ENCODE results near the gene MYEOV.

Gene MYEOV

DNA sequence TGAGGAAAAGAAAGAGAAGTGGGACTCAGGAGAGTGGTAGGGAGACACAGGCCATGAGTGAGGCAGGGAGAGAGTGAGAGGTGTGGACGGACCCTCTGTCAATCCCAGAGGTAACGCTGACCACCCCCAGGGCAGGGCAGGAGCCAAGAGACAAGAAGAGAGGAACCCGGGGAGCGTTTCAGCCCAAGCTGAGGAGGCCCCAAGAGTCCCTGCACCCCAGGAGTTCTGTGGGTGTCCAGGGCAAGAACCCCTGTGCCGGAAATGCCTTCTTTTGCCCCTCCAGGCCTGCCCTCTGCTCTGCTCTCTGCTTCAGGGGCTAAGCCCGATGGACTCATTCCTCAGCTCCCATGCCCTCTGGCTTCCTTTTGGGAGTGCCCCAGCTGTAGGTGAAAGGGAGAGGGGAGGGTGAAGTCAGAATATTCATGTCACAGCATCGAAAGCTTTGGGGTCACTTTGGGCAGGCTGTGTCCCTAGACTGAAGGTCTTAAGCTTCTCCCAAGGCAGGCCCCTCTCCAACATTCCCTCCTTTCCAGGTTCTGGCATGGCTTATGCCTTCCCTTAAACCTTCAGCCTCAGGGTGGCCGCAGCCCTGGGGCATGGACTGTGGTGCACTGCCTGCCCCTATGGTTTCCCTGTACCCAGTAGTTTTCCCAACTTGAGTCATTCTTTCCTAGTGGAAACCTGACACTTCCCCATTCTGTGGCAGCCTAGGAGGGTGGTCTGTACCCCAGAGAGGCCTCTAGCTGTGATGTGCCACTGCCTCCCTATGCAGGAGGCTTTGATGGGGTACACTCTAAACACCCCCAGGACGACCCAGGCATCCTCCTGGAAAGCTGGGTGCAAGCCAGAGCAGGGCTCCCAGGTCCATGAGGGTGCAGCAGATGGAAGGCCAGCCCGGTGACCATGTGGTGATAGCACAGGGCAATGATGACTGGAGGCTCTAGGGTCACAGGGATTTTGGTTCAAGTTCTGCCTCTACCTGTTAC, 27.1 kb downstream of the MYEOV start:
- H3K4me3 ChIP-seq (ENCODE audit: low read length), result no peak overlapping the region
- DNase-seq (ENCODE audit: low read depth), result no peak
- TF ChIP-seq, protein P1, sequence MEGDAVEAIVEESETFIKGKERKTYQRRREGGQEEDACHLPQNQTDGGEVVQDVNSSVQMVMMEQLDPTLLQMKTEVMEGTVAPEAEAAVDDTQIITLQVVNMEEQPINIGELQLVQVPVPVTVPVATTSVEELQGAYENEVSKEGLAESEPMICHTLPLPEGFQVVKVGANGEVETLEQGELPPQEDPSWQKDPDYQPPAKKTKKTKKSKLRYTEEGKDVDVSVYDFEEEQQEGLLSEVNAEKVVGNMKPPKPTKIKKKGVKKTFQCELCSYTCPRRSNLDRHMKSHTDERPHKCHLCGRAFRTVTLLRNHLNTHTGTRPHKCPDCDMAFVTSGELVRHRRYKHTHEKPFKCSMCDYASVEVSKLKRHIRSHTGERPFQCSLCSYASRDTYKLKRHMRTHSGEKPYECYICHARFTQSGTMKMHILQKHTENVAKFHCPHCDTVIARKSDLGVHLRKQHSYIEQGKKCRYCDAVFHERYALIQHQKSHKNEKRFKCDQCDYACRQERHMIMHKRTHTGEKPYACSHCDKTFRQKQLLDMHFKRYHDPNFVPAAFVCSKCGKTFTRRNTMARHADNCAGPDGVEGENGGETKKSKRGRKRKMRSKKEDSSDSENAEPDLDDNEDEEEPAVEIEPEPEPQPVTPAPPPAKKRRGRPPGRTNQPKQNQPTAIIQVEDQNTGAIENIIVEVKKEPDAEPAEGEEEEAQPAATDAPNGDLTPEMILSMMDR (IDR thresholded peaks at IDR 0.05; ENCODE audit: insufficient read depth, low read depth, low read length, missing control alignments), result no peak

DNA sequence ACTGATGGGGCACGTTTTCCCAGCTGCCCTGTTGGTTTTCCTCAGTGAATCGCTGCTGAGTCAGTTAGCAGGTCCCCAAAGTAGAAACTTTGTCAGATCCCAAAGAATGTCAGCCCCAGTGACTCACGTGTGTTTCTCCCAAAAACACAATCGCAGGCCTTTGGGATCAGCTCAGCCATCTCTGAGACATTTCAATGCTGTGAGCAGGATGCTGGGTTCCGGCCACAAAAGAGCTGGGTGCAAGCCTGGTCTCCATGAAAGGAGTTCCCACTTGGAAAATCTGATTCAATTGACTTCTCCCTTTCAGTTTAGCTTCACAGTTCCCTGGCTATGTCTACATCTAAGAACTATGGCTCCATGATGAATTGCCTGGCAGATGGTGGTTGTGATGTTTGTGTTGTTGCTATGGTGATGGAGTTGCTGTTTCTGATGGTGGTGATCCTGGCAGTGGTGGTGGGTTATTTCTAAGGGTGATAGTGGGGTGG, 28.0 kb downstream of the MYEOV start:
- H3K4me3 ChIP-seq (ENCODE audit: low read length), result no peak overlapping the region
- peak; percentile 61 for DNase-seq (ENCODE audit: low read depth)
- TF ChIP-seq, protein P1 (IDR thresholded peaks at IDR 0.05; ENCODE audit: insufficient read depth, low read depth, low read length, missing control alignments), result no peak

DNA sequence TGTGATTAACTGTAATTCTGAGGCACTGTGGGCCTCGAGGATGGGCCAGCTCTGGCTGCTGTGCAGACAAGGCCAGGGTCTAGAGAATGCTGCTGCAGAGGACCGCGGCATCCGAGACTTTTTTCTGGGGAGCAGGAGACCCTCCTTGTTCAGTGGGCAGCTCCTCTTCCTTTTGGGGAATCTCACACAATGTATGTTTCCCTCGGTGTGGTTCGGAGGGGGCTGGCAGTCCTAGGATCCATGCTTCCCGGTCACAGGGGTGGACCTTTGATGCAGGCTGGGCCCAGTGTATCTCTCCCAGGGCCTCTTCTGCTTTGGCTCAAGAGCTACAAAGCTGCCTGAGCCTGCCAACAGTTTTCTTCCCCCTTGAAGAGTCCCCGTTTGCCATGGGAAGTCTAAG, 31.5 kb downstream of the MYEOV start:
- TF ChIP-seq, protein P1 (IDR thresholded peaks at IDR 0.05; ENCODE audit: insufficient read depth, low read depth, low read length, missing control alignments), result no peak
- no peak for DNase-seq (ENCODE audit: low read depth)
- H3K4me3 ChIP-seq (ENCODE audit: low read length), result no peak overlapping the region

DNA sequence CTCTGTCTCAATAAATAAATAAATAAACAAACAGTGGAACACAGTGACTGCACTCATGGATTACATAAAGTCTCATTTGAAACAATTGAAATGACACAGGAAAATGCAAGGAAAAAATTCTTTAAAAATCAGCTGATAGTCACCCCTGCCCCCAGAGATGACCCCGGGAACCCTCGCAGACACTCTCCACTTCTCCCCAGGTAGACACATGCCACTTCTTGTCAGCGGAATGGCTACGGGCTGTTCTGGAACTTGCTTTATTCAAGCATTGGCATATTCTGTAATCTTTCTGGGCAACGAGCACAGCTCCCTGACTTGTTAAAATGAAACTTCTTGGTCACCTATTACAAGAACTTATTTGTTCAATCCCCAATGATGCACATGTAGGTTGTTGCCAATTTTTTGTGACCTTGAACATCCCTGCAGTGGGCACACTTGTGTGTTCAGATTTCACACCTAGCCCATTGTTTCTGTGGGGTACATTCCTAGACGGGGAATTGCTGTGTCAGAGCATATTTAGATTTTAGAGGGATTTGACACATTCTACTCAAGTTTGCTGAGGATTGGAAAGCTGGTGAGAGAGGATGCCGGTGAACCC, 32.8 kb downstream of the MYEOV start:
- TF ChIP-seq, protein P1 (IDR thresholded peaks at IDR 0.05; ENCODE audit: insufficient read depth, low read depth, low read length, missing control alignments), result no peak
- H3K4me3 ChIP-seq (ENCODE audit: low read length), result no peak overlapping the region
- no peak for DNase-seq (ENCODE audit: low read depth)

DNA sequence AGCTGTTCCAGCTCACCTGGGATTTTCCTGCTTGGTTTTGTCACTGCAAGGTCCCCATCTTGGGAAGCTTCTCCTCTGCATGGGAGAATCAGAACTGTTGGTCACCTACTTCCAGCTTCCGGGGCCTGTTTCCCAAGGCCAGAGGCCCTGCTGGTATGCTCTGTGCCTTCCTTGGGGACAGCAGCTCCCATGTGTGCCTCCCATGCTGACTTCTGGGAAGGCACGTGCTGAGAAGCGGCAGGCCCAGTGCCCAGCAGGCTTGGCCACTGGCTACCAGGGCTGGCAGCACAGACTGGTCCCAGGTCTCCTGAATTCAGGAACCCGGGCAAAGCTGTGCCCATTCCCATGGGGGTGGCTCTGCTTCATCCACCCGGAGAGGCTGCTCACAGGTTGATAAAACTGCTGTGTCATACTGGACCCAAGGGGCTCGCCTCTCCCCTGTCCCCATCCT, 33.8 kb downstream of the MYEOV start:
- no peak overlapping the region for H3K4me3 ChIP-seq (ENCODE audit: low read length)
- TF ChIP-seq, protein P1 (IDR thresholded peaks at IDR 0.05; ENCODE audit: insufficient read depth, low read depth, low read length, missing control alignments), result no peak
- no peak for DNase-seq (ENCODE audit: low read depth)

DNA sequence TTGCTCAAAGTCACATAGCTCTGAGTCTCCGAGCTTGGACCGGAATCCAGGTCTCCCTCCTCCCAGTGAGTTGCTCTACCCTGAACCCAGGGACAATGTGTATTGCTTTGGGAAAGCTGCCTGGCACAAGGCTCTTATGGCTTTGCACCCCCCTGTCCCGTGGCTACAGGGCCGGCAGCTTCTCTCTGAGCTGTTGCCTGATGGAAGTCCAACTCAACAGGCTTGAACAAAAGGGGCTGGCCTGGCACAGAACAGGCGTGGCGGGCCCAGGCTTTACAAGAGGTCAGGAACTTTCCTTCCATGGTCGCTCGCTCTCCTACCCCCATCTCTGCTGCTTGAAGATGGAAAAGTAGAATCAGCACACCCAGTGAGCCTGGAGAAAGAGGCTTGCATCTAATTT, 34.3 kb downstream of the MYEOV start:
- no peak overlapping the region for H3K4me3 ChIP-seq (ENCODE audit: low read length)
- no peak for DNase-seq (ENCODE audit: low read depth)
- TF ChIP-seq, protein P1 (IDR thresholded peaks at IDR 0.05; ENCODE audit: insufficient read depth, low read depth, low read length, missing control alignments), result no peak
